ENCODE results near the gene SLC25A6.
A peak's percentile ranks its signal among the peaks of the same experiment; 100 is the strongest.

SLC25A6 gene

GRCh38 chrX:1398431-1399340 is 6.8 kb upstream of the SLC25A6 start:
- no peak overlapping the region for H2AFZ ChIP-seq (ENCODE audit: low read depth, low read length)
- WGBS: 86% methylated on average over 23 of the region's 29 CpGs
- H2AK5ac ChIP-seq (ENCODE audit: low read length, severe bottlenecking): no peak overlapping the region
- peaks cover 44 to 68% of the 10 kb centered on the region in 2 experiments for H3K36me3 ChIP-seq (ENCODE audit: control insufficient read depth in 1 of 2, insufficient read depth in 2 of 2, low read depth in 1 of 2, low read length in 2 of 2)
- peak; percentile 33 for DNase-seq
- no peak overlapping the region for H3K23ac ChIP-seq (ENCODE audit: low read length in 2 of 2)
- no peak overlapping the region for H4K8ac ChIP-seq (ENCODE audit: low read length)
- H3K18ac ChIP-seq (ENCODE audit: low read depth in 1 of 2, low read length in 2 of 2): no peak overlapping the region
- H3K4me3 ChIP-seq (ENCODE audit: insufficient read depth in 1 of 2, low read depth in 1 of 2, low read length in 2 of 2): no peak overlapping the region
- no peak overlapping the region for H3K4me2 ChIP-seq (ENCODE audit: low read length, poor library complexity, severe bottlenecking)
- H3K79me1 ChIP-seq (replicated peaks; ENCODE audit: low read length, poor library complexity, severe bottlenecking): peaks cover 40% of the 10 kb centered on the region
- no peak overlapping the region for H2BK120ac ChIP-seq (ENCODE audit: low read depth, low read length)
- H3K9ac ChIP-seq (ENCODE audit: low read length): no peak overlapping the region
- H3K27me3 ChIP-seq (ENCODE audit: control insufficient read depth in 1 of 2, insufficient read depth in 1 of 2, low read length in 2 of 2): no peaks in the 10 kb centered on the region
- no peak overlapping the region for H3K27ac ChIP-seq (ENCODE audit: low read length, poor library complexity, severe bottlenecking)
- H3K14ac ChIP-seq (ENCODE audit: low read length in 2 of 2): no peak overlapping the region
- no peak overlapping the region for H2BK12ac ChIP-seq (ENCODE audit: low read length in 2 of 2)
- H4K91ac ChIP-seq (ENCODE audit: low read length): no peak overlapping the region
- H3K4ac ChIP-seq (ENCODE audit: low read depth in 1 of 2, low read length in 2 of 2): no peak overlapping the region
- no peaks in the 10 kb centered on the region for H3K9me3 ChIP-seq (ENCODE audit: control insufficient read depth, low read length)
- H2BK5ac ChIP-seq (ENCODE audit: low read depth, low read length, poor library complexity, severe bottlenecking): no peak overlapping the region
- peaks cover 18% of the 10 kb centered on the region for H3K4me1 ChIP-seq (ENCODE audit: control insufficient read depth, insufficient read depth, low read depth, low read length)
- H2BK15ac ChIP-seq (ENCODE audit: low read depth, poor library complexity, severe bottlenecking): no peak overlapping the region

GRCh38 chrX:1397441-1398270 is 5.7 kb upstream of the SLC25A6 start:
- WGBS: 86% methylated on average over 24 of the region's 29 CpGs
- H3K14ac ChIP-seq (ENCODE audit: low read length in 2 of 2): no peak overlapping the region
- H2AK5ac ChIP-seq (ENCODE audit: low read length, severe bottlenecking): no peak overlapping the region
- peak overlapping the region; percentile 41 for H4K8ac ChIP-seq (ENCODE audit: low read length)
- H3K4me1 ChIP-seq (ENCODE audit: control insufficient read depth, insufficient read depth, low read depth, low read length): peaks cover 18% of the 10 kb centered on the region
- H2BK5ac ChIP-seq (ENCODE audit: low read depth, low read length, poor library complexity, severe bottlenecking): no peak overlapping the region
- H3K9me3 ChIP-seq (ENCODE audit: control insufficient read depth, low read length): no peaks in the 10 kb centered on the region
- H3K23ac ChIP-seq (ENCODE audit: low read length in 2 of 2): no peak overlapping the region
- no peaks in the 10 kb centered on the region for H3K27me3 ChIP-seq (ENCODE audit: control insufficient read depth in 1 of 2, insufficient read depth in 1 of 2, low read length in 2 of 2)
- no peak for DNase-seq
- H3K27ac ChIP-seq (ENCODE audit: low read length, poor library complexity, severe bottlenecking): no peak overlapping the region
- no peak overlapping the region for H3K9ac ChIP-seq (ENCODE audit: low read length)
- H4K91ac ChIP-seq (ENCODE audit: low read length): no peak overlapping the region
- no peak overlapping the region for H2AFZ ChIP-seq (ENCODE audit: low read depth, low read length)
- peaks cover 35 to 58% of the 10 kb centered on the region in 2 experiments for H3K36me3 ChIP-seq (ENCODE audit: control insufficient read depth in 1 of 2, insufficient read depth in 2 of 2, low read depth in 1 of 2, low read length in 2 of 2)
- no peak overlapping the region for H2BK12ac ChIP-seq (ENCODE audit: low read length in 2 of 2)
- H2BK15ac ChIP-seq (ENCODE audit: low read depth, poor library complexity, severe bottlenecking): no peak overlapping the region
- no peak overlapping the region for H3K4me3 ChIP-seq (ENCODE audit: insufficient read depth in 1 of 2, low read depth in 1 of 2, low read length in 2 of 2)
- no peak overlapping the region for H3K4me2 ChIP-seq (ENCODE audit: low read length, poor library complexity, severe bottlenecking)
- peaks cover 33% of the 10 kb centered on the region for H3K79me1 ChIP-seq (replicated peaks; ENCODE audit: low read length, poor library complexity, severe bottlenecking)
- no peak overlapping the region for H3K4ac ChIP-seq (ENCODE audit: low read depth in 1 of 2, low read length in 2 of 2)
- H2BK120ac ChIP-seq (ENCODE audit: low read depth, low read length): no peak overlapping the region
- H3K18ac ChIP-seq (ENCODE audit: low read depth in 1 of 2, low read length in 2 of 2): no peak overlapping the region

GRCh38 chrX:1397001-1397400 is 5.1 kb upstream of the SLC25A6 start:
- 89% methylated on average over 15 of the region's 15 CpGs for WGBS

GRCh38 chrX:1395646-1396216 is 3.8 kb upstream of the SLC25A6 start:
- no peak overlapping the region for H3K4me2 ChIP-seq (ENCODE audit: low read length, poor library complexity, severe bottlenecking)
- no peaks in the 10 kb centered on the region for H3K27me3 ChIP-seq (ENCODE audit: control insufficient read depth in 1 of 2, insufficient read depth in 1 of 2, low read length in 2 of 2)
- no peak overlapping the region for H3K23ac ChIP-seq (ENCODE audit: low read length in 2 of 2)
- peaks cover 16% of the 10 kb centered on the region for H3K4me1 ChIP-seq (ENCODE audit: control insufficient read depth, insufficient read depth, low read depth, low read length)
- no peak overlapping the region for H3K4ac ChIP-seq (ENCODE audit: low read depth in 1 of 2, low read length in 2 of 2)
- no peak overlapping the region for H3K27ac ChIP-seq (ENCODE audit: low read length, poor library complexity, severe bottlenecking)
- no peak overlapping the region for H3K14ac ChIP-seq (ENCODE audit: low read length in 2 of 2)
- H4K91ac ChIP-seq (ENCODE audit: low read length): no peak overlapping the region
- peaks cover 23 to 46% of the 10 kb centered on the region in 2 experiments for H3K36me3 ChIP-seq (ENCODE audit: control insufficient read depth in 1 of 2, insufficient read depth in 2 of 2, low read depth in 1 of 2, low read length in 2 of 2)
- no peak overlapping the region for H3K18ac ChIP-seq (ENCODE audit: low read depth in 1 of 2, low read length in 2 of 2)
- peak overlapping the region; percentile 96 for H3K9ac ChIP-seq (ENCODE audit: low read length)
- H3K79me1 ChIP-seq (replicated peaks; ENCODE audit: low read length, poor library complexity, severe bottlenecking): peaks cover 23% of the 10 kb centered on the region
- WGBS: 98% methylated on average over 5 of the region's 5 CpGs
- no peaks in the 10 kb centered on the region for H3K9me3 ChIP-seq (ENCODE audit: control insufficient read depth, low read length)
- H3K4me3 ChIP-seq (ENCODE audit: insufficient read depth in 1 of 2, low read depth in 1 of 2, low read length in 2 of 2): peak overlapping the region in 1 of 2 experiments; percentile 86
- H2AFZ ChIP-seq (ENCODE audit: low read depth, low read length): no peak overlapping the region
- H2AK5ac ChIP-seq (ENCODE audit: low read length, severe bottlenecking): no peak overlapping the region
- no peak overlapping the region for H2BK5ac ChIP-seq (ENCODE audit: low read depth, low read length, poor library complexity, severe bottlenecking)
- no peak overlapping the region for H4K8ac ChIP-seq (ENCODE audit: low read length)
- no peak overlapping the region for H2BK15ac ChIP-seq (ENCODE audit: low read depth, poor library complexity, severe bottlenecking)
- no peak for DNase-seq
- no peak overlapping the region for H2BK12ac ChIP-seq (ENCODE audit: low read length in 2 of 2)
- H2BK120ac ChIP-seq (ENCODE audit: low read depth, low read length): no peak overlapping the region

More at GRCh38 chrX:1397001-1397400, 5.1 kb upstream of the SLC25A6 start:
- Histone ChIP-seq H3K36me3 (ENCODE audit: control insufficient read depth in 1 of 2, insufficient read depth in 2 of 2, low read depth in 1 of 2, low read length in 2 of 2) (peaks cover 32 to 52% of the 10 kb centered on the region in 2 experiments), H3K14ac (ENCODE audit: low read length in 2 of 2) (no peak overlapping the region), H3K79me1 (replicated peaks; ENCODE audit: low read length, poor library complexity, severe bottlenecking) (peaks cover 29% of the 10 kb centered on the region), H3K4me2 (ENCODE audit: low read length, poor library complexity, severe bottlenecking) (no peak overlapping the region), H3K27me3 (ENCODE audit: control insufficient read depth in 1 of 2, insufficient read depth in 1 of 2, low read length in 2 of 2) (no peaks in the 10 kb centered on the region), H2BK12ac (ENCODE audit: low read length in 2 of 2) (no peak overlapping the region), H2BK15ac (ENCODE audit: low read depth, poor library complexity, severe bottlenecking) (no peak overlapping the region), H2BK120ac (ENCODE audit: low read depth, low read length) (no peak overlapping the region), H3K23ac (ENCODE audit: low read length in 2 of 2) (no peak overlapping the region), H3K27ac (ENCODE audit: low read length, poor library complexity, severe bottlenecking) (no peak overlapping the region), H3K4me3 (ENCODE audit: insufficient read depth in 1 of 2, low read depth in 1 of 2, low read length in 2 of 2) (no peak overlapping the region), H2BK5ac (ENCODE audit: low read depth, low read length, poor library complexity, severe bottlenecking) (no peak overlapping the region), H3K9me3 (ENCODE audit: control insufficient read depth, low read length) (no peaks in the 10 kb centered on the region), H3K9ac (ENCODE audit: low read length) (no peak overlapping the region), H4K8ac (ENCODE audit: low read length) (no peak overlapping the region), H3K18ac (ENCODE audit: low read depth in 1 of 2, low read length in 2 of 2) (no peak overlapping the region), H3K4me1 (ENCODE audit: control insufficient read depth, insufficient read depth, low read depth, low read length) (peaks cover 18% of the 10 kb centered on the region), H4K91ac (ENCODE audit: low read length) (no peak overlapping the region), H2AFZ (ENCODE audit: low read depth, low read length) (no peak overlapping the region), H2AK5ac (ENCODE audit: low read length, severe bottlenecking) (no peak overlapping the region), H3K4ac (ENCODE audit: low read depth in 1 of 2, low read length in 2 of 2) (no peak overlapping the region)
- DNase-seq: no peak
